ENCODE measurements around the gene SIK1.

The SIK1 gene

GRCh38 chr21:43375837-43376477 is 51.0 kb downstream of the SIK1 start:
- Histone ChIP-seq H3K4me3 (ENCODE audit: low read length) (no peak overlapping the region), H3K4me2 (ENCODE audit: low read length) (no peak overlapping the region), H3K36me3 (ENCODE audit: insufficient read depth, low read length) (no peaks in the 10 kb centered on the region), H3K4me1 (ENCODE audit: control insufficient read depth, insufficient read depth, low read length) (peaks cover 9% of the 10 kb centered on the region), H3K9me3 (replicated peaks; ENCODE audit: low read length) (no peaks in the 10 kb centered on the region), H3K27me3 (ENCODE audit: control insufficient read depth, insufficient read depth, low read length) (peaks cover 1% of the 10 kb centered on the region), H3K9ac (ENCODE audit: low read depth, low read length) (no peak overlapping the region)

- no peak overlapping the region for H3K9ac ChIP-seq (ENCODE audit: low read depth, low read length)
- no peaks in the 10 kb centered on the region for H3K9me3 ChIP-seq (replicated peaks; ENCODE audit: low read length)
- peaks cover 9% of the 10 kb centered on the region for H3K27me3 ChIP-seq (ENCODE audit: control insufficient read depth, insufficient read depth, low read length)
- H3K36me3 ChIP-seq (ENCODE audit: insufficient read depth, low read length), result no peaks in the 10 kb centered on the region
- H3K4me3 ChIP-seq (ENCODE audit: low read length), result no peak overlapping the region
- H3K4me1 ChIP-seq (ENCODE audit: control insufficient read depth, insufficient read depth, low read length), result peaks cover 9% of the 10 kb centered on the region
- no peak overlapping the region for H3K4me2 ChIP-seq (ENCODE audit: low read length)
Observed at GRCh38 chr21:43375006-43375836, 51.7 kb downstream of the SIK1 start.

GRCh38 chr21:43374228-43374885 is 52.6 kb downstream of the SIK1 start:
- H3K4me2 ChIP-seq (ENCODE audit: low read length), result no peak overlapping the region
- H3K9ac ChIP-seq (ENCODE audit: low read depth, low read length), result no peak overlapping the region
- H3K4me1 ChIP-seq (ENCODE audit: control insufficient read depth, insufficient read depth, low read length), result peaks cover 9% of the 10 kb centered on the region
- H3K9me3 ChIP-seq (replicated peaks; ENCODE audit: low read length), result no peaks in the 10 kb centered on the region
- no peaks in the 10 kb centered on the region for H3K36me3 ChIP-seq (ENCODE audit: insufficient read depth, low read length)
- H3K27me3 ChIP-seq (ENCODE audit: control insufficient read depth, insufficient read depth, low read length), result peaks cover 9% of the 10 kb centered on the region
- H3K4me3 ChIP-seq (ENCODE audit: low read length), result no peak overlapping the region

GRCh38 chr21:43373362-43374227 is 53.3 kb downstream of the SIK1 start:
- Histone ChIP-seq H3K9ac (ENCODE audit: low read depth, low read length) (no peak overlapping the region), H3K4me3 (ENCODE audit: low read length) (no peak overlapping the region), H3K36me3 (ENCODE audit: insufficient read depth, low read length) (no peaks in the 10 kb centered on the region), H3K27me3 (ENCODE audit: control insufficient read depth, insufficient read depth, low read length) (peaks cover 9% of the 10 kb centered on the region), H3K9me3 (replicated peaks; ENCODE audit: low read length) (no peaks in the 10 kb centered on the region), H3K4me2 (ENCODE audit: low read length) (no peak overlapping the region), H3K4me1 (ENCODE audit: control insufficient read depth, insufficient read depth, low read length) (peaks cover 9% of the 10 kb centered on the region)

GRCh38 chr21:43372663-43373361 is 54.1 kb downstream of the SIK1 start:
- H3K27me3 ChIP-seq (ENCODE audit: control insufficient read depth, insufficient read depth, low read length), result peaks cover 9% of the 10 kb centered on the region
- peaks cover 9% of the 10 kb centered on the region for H3K4me1 ChIP-seq (ENCODE audit: control insufficient read depth, insufficient read depth, low read length)
- H3K4me3 ChIP-seq (ENCODE audit: low read length), result no peak overlapping the region
- no peak overlapping the region for H3K9ac ChIP-seq (ENCODE audit: low read depth, low read length)
- no peak overlapping the region for H3K4me2 ChIP-seq (ENCODE audit: low read length)
- H3K9me3 ChIP-seq (replicated peaks; ENCODE audit: low read length), result no peaks in the 10 kb centered on the region
- H3K36me3 ChIP-seq (ENCODE audit: insufficient read depth, low read length), result no peaks in the 10 kb centered on the region

GRCh38 chr21:43371786-43372185 is 55.1 kb downstream of the SIK1 start:
- Histone ChIP-seq H3K4me3 (ENCODE audit: low read length) (no peak overlapping the region), H3K27me3 (ENCODE audit: control insufficient read depth, insufficient read depth, low read length) (peaks cover 15% of the 10 kb centered on the region), H3K9me3 (replicated peaks; ENCODE audit: low read length) (no peaks in the 10 kb centered on the region), H3K36me3 (ENCODE audit: insufficient read depth, low read length) (no peaks in the 10 kb centered on the region), H3K4me2 (ENCODE audit: low read length) (no peak overlapping the region), H3K9ac (ENCODE audit: low read depth, low read length) (no peak overlapping the region), H3K4me1 (ENCODE audit: control insufficient read depth, insufficient read depth, low read length) (peaks cover 13% of the 10 kb centered on the region)

GRCh38 chr21:43370888-43371570 is 55.9 kb downstream of the SIK1 start:
- no peak overlapping the region for H3K4me2 ChIP-seq (ENCODE audit: low read length)
- no peaks in the 10 kb centered on the region for H3K9me3 ChIP-seq (replicated peaks; ENCODE audit: low read length)
- peaks cover 13% of the 10 kb centered on the region for H3K4me1 ChIP-seq (ENCODE audit: control insufficient read depth, insufficient read depth, low read length)
- peaks cover 15% of the 10 kb centered on the region for H3K27me3 ChIP-seq (ENCODE audit: control insufficient read depth, insufficient read depth, low read length)
- no peak overlapping the region for H3K4me3 ChIP-seq (ENCODE audit: low read length)
- no peak overlapping the region for H3K9ac ChIP-seq (ENCODE audit: low read depth, low read length)
- no peaks in the 10 kb centered on the region for H3K36me3 ChIP-seq (ENCODE audit: insufficient read depth, low read length)

GRCh38 chr21:43370091-43370658 is 56.8 kb downstream of the SIK1 start:
- no peaks in the 10 kb centered on the region for H3K9me3 ChIP-seq (replicated peaks; ENCODE audit: low read length)
- no peaks in the 10 kb centered on the region for H3K36me3 ChIP-seq (ENCODE audit: insufficient read depth, low read length)
- H3K4me3 ChIP-seq (ENCODE audit: low read length), result no peak overlapping the region
- H3K4me2 ChIP-seq (ENCODE audit: low read length), result no peak overlapping the region
- peaks cover 15% of the 10 kb centered on the region for H3K27me3 ChIP-seq (ENCODE audit: control insufficient read depth, insufficient read depth, low read length)
- H3K9ac ChIP-seq (ENCODE audit: low read depth, low read length), result no peak overlapping the region
- H3K4me1 ChIP-seq (ENCODE audit: control insufficient read depth, insufficient read depth, low read length), result peaks cover 13% of the 10 kb centered on the region

- peaks cover 13% of the 10 kb centered on the region for H3K4me1 ChIP-seq (ENCODE audit: control insufficient read depth, insufficient read depth, low read length)
- no peak overlapping the region for H3K9ac ChIP-seq (ENCODE audit: low read depth, low read length)
- no peaks in the 10 kb centered on the region for H3K9me3 ChIP-seq (replicated peaks; ENCODE audit: low read length)
- no peak overlapping the region for H3K4me3 ChIP-seq (ENCODE audit: low read length)
- H3K27me3 ChIP-seq (ENCODE audit: control insufficient read depth, insufficient read depth, low read length), result peaks cover 15% of the 10 kb centered on the region
- no peak overlapping the region for H3K4me2 ChIP-seq (ENCODE audit: low read length)
- no peaks in the 10 kb centered on the region for H3K36me3 ChIP-seq (ENCODE audit: insufficient read depth, low read length)
Observed at GRCh38 chr21:43369596-43370090, 57.3 kb downstream of the SIK1 start.

- H3K9ac ChIP-seq (ENCODE audit: low read depth, low read length), result no peak overlapping the region
- H3K4me3 ChIP-seq (ENCODE audit: low read length), result no peak overlapping the region
- no peaks in the 10 kb centered on the region for H3K9me3 ChIP-seq (replicated peaks; ENCODE audit: low read length)
- no peaks in the 10 kb centered on the region for H3K36me3 ChIP-seq (ENCODE audit: insufficient read depth, low read length)
- peaks cover 15% of the 10 kb centered on the region for H3K27me3 ChIP-seq (ENCODE audit: control insufficient read depth, insufficient read depth, low read length)
- H3K4me1 ChIP-seq (ENCODE audit: control insufficient read depth, insufficient read depth, low read length), result peaks cover 13% of the 10 kb centered on the region
- H3K4me2 ChIP-seq (ENCODE audit: low read length), result no peak overlapping the region
Observed at GRCh38 chr21:43369124-43369523, 57.8 kb downstream of the SIK1 start.
